GM19240 (cell line): ENCODE measurements around the gene EPGN.

Experiments used
- DNase-seq: peaks from one replicate; pipeline ENCODE4 v3.0.0; 2011; ENCODE audit warnings: low spot score; ENCODE audit not compliant: insufficient read length

The EPGN gene, protein sequence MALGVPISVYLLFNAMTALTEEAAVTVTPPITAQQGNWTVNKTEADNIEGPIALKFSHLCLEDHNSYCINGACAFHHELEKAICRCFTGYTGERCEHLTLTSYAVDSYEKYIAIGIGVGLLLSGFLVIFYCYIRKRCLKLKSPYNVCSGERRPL

DNA sequence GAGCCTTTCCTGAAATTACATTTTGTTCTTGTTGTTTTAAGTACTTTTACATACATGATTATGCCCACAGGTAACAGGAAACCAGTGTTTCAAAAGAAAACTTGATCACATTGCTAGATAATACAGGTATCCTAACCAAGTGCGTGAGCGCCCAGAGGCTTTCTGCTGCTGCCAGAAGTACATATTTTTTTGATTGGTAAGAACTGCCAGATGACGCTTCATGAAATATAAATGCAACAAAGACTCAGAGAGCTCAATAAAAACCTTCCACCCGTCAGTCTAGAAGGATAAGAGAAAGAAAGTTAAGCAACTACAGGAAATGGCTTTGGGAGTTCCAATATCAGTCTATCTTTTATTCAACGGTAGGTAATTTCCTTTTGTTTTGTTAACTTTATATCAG, at the start of gene EPGN:
EPGN (plus strand) TSS at position 256 of the 400 bp plus-strand sequence; CDS start at position 320, 64 bp downstream.
- DNase-seq, result no peak

DNA sequence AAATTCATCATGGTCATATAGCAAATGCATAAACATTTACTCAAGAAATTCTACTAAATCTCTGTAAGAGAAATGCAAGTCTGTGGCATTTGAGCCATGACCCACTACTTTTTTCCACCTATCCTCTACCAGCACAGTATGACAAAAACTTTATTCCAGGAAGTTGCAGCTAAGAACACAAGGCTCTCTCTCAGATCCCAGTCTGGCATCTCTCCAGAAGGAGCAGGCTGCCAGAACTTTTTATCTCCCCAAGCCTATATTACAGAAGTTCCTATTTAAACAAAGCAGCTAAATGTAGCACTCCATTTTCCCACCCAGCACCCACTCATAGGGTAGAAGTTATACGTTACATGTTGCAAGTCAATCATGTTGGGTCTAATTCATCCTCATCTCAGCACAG, 49.3 kb upstream of the EPGN start:
- DNase-seq, result no peak

GRCh38 chr4:74260036-74260435, 48.2 kb upstream of the EPGN start:
- DNase-seq, result no peak

DNA sequence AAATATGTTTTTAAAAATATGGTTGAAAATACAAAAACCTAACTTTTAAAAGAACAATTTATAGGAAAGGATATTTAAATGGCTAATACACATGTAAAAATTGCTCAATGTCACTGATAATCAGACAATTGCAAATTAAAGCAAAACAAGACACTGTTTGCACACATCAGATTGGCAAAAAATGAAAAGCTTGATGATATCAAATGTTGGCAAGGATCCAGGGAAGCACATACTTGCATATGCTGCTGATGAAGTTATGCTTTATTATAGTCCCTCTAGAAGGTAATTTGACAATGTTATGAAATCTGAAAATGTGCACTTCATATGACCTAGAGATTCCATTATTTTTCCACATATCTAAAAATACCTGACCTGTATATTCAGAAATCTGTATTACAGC, 45.7 kb upstream of the EPGN start:
- DNase-seq, result no peak

DNA sequence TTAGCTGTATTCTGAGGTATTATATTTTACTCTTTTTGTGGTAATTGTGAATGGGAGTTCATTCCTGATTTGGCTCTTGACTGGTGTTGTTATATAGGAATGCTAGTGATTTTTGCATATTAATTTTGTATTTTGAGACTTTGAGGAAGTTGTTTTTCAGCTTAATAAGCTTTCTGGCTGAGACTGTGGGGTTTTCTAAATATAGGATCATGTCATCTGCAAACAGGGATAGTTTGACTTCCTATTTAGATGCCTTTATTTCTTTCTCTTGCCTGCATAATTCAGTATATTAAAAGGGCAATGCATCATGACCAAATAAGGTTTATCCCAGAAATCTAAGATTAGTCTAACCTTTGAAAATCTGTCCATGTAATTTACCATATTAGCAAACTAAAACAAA, 44.7 kb upstream of the EPGN start:
- no peak for DNase-seq

- no peak for DNase-seq
Observed at GRCh38 chr4:74266081-74266480, 42.2 kb upstream of the EPGN start.

DNA sequence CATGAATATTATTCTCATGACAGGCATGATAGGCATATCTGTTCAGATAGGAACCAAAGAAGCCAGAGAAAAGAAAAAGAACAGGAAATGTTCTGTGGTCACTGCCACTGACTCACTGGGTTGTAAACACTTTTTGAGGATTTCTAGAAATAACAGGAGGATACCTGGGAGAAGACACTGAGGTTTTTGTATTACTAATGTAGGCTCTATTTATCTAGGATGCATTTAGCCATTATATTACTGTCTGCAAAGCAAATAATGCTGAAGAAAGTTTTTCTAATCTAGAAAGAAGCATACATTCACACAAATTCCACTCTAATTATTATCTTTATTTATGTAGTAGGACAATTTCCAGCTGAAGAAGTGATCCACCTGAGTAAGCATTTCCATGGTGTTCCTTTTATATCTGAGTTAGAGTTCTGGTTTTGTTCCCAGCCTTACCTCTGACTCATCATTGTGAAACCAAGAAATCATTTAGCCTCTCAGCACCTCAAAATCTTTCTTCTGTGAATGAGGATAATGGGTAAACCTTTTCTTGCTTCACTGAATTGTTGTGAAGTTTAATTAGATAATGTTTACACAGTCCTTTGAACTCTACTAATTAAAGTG, 40.2 kb upstream of the EPGN start:
- no peak for DNase-seq

GRCh38 chr4:74268643-74269042, 39.6 kb upstream of the EPGN start:
- no peak for DNase-seq

DNA sequence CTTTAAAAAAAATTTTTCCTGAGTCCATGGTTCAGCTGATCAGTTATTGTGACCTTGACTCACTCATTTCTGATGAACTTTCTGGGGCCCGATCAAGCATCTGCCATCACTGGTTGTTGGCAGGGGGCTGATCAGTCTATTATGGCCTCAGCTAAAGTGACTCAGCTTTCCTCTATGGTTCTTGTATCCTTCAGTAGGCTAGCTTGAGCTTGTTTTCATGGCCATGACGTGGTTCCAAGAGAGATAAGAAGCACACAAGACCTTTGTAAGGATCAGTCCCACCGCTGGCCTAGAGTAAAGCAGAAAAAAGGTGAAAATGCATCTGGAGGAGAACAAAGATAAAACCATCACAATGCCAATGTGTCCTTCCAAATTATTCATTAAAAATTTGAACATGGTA, 29.8 kb upstream of the EPGN start:
- DNase-seq, result no peak

DNA sequence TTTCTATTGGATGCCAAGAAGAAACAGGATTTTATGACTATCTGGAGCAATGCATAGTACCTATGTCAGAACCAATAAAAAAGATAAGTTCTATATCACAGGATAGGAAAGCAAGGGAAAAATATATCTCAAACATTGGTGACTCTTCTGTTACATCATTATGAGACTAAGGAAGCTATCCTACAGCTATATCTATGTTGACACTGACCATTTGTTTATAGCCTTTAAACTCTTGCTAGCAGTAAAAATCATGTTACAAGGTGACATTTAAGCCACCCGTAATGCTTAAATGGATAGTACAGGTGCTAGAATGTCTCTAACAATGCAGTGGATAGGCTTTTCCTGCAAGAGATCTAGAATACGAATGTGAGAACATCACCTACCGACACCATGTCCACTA, 28.6 kb upstream of the EPGN start:
- DNase-seq, result no peak

DNA sequence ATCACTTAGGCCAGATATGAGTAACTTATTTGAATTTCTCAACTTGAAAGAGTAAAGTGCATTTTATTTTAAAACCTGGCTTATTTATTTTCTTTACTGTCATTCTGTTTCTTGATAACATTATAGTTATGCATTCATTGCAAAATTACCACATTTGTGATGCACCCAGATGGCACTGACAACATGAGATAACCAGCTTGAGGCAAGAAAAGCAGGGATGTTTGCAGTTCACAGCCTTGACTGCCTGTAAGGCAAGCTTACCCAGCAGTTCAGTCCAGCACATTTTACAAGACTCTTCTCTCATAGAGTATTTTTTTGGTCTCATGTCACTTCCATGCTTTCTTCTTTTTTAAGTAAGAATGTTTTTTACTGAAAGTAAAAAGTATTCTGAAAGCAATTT, 25.3 kb upstream of the EPGN start:
- DNase-seq, result no peak

DNA sequence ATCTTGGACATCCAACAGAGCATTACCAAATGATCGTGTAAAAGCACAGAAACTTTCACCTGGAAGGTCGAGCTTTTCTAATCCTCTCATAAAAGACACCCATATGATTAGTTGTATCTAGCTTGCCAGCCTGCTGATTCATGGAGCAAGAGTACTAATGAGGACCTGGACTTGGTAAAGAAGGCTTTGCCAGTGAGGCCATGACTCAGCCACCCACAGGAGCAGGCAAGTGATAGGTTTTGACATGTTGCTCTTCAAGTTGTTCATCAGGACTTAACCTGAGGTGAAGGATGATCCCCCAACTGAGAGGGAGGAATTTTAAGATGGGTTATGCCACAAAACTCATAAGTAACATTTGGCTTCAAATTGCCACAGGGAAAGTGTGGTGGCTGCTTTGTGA, 24.7 kb upstream of the EPGN start:
- no peak for DNase-seq

GRCh38 chr4:74284053-74284452, 24.2 kb upstream of the EPGN start:
- DNase-seq, result no peak

DNA sequence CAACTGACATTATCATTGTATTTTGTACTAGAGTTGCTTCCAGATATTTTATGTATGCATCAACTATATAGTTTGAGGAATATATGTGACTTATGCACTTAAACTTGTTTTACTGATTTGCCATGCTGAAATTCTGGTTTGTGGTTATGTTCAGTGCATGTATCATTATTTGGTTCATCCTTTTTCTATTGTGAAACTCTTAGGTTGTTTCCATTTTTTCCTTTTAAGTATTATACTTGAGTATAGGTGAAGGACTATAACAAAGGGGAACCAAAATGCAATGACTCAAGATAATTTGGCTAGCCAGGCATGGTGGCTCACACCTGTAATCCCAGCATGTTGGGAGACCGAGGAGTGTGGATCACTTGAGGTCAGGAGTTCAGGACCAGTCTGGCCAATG, 21.1 kb upstream of the EPGN start:
- no peak for DNase-seq

GRCh38 chr4:74287791-74288190, 20.5 kb upstream of the EPGN start:
- DNase-seq, result no peak

- DNase-seq, result no peak
Observed at GRCh38 chr4:74291471-74291870, 16.8 kb upstream of the EPGN start.

DNA sequence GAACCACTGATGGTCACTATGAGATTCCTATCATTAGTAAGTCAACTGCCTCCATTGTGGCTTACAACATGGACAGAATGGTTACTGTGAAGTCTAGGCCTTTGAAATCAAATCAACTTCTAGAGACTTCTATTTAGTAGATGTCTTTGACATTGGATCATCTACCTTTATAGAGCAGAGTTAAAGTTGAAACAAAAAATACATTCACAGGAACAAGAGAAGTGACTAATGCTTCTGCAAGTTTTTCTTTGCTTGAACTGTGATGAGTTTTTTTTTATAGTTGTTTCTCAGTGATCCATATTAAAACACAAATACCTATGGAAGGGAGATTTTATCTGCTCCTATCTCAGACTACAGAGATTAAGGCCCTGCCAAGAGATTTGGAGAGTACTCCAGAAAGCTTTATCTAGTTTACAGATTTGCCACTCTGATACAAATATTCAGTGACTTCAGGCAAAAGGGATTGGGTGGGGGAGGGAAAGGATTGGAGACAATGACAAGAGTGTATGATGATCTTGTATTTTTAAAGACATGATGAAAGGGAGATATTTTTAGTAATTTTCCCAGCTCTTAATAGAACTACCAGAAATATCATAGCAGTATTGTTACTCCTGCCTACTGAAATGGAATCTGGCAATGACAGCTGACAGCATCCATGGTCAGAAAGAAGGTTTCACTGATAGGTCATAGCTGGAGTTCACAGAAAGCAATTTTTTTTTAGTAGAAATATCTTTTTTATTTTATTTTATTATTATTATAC, 16.0 kb upstream of the EPGN start:
- DNase-seq, result no peak

DNA sequence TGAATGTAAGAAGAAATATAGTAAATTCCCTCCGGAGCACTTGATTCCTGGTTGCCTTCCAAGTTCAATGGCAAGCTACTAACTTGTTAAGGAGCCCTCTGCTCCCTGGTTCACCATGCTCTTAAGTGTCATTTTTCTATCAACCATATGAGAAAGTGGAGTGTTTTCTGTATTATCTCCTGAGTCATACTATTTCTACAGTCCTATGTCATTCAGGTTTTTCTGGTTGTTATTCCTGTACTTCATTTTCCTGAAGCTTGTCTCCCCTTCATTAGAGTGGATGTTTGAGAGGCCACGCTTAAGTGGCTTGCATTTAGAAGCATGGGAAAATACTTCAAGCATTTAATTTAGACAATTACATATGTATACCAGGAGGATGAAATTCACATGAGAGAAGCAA, 14.7 kb upstream of the EPGN start:
- DNase-seq, result no peak

- no peak for DNase-seq
Observed at GRCh38 chr4:74294681-74295080, 13.6 kb upstream of the EPGN start.

DNA sequence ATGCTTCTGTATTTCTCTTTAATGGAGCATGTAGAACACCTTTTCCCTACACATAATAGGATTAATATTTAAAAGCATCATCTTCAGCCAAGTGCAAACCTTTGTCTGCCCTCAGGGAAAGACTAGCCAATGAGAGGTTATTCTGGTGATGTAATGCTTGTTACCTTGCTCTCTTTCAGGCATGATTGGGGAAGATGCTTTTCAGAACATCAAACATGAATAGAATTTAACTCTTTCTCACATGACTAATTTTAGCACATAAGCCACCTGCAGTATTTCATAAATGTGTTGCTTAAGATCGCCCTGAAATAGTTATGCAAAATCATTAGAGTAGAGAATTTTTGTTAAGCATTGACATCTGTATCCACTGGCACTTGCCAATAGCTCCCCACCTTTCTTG, 10.7 kb upstream of the EPGN start:
- DNase-seq, result no peak

- DNase-seq, result no peak
Observed at GRCh38 chr4:74304095-74304625, 4.1 kb upstream of the EPGN start.

DNA sequence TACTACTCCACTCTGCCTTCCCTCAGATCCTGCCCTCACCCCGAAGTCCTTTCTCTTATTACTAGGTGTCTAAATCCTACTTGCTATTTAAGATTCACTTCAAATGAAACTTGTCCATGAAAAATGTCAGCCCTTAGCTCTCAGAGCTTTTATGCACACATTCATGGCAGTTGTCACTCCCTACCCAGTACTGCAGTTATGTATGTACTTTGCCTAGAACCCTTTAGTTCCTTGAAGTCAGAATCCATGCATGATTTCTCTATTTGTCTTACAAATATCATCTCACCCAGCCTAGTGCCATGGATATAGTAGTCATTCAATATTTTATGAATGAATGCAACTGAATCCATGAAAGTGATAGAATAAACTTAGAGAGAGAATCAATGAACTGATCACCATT, 3.3 kb upstream of the EPGN start:
- no peak for DNase-seq

DNA sequence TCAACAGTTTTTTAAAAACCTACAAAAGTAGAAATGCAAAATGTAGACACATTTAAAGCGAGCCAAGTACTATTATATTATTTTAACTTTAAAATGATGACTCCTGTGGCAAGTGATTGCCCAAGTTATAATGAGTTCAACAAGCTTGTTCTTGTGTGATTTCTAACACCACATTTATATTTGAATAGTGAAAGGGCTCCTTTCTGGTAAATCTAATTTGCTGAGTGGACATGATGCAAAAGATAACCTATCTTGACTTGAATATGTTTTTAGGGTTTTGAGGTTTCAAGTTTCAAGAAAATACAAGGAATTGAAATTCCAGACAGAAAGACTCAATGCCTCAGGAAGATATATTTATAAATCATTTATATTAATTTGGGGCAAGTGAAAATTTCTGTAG, 1.1 kb upstream of the EPGN start:
- no peak for DNase-seq
